GM12878 (cell line): Measurements from ENCODE around the gene ATP1A3.

Source experiments
- LARP7 ChIP-seq: fragments of 450-650 bp; IDR thresholded peaks from 2 replicates; pipeline ENCODE4 v1.6.1; 2017; ENCODE audit warnings: mild to moderate bottlenecking
- POLR2AphosphoS5 ChIP-seq: IDR thresholded peaks from 2 replicates; pipeline ENCODE4 v1.6.1; 2011; ENCODE audit warnings: mild to moderate bottlenecking, low read length, inconsistent platforms
- YY1 ChIP-seq: IDR thresholded peaks from 2 replicates; pipeline ENCODE4 v1.6.1; 2011; ENCODE audit warnings: low read depth, mild to moderate bottlenecking, low read length

DNA sequence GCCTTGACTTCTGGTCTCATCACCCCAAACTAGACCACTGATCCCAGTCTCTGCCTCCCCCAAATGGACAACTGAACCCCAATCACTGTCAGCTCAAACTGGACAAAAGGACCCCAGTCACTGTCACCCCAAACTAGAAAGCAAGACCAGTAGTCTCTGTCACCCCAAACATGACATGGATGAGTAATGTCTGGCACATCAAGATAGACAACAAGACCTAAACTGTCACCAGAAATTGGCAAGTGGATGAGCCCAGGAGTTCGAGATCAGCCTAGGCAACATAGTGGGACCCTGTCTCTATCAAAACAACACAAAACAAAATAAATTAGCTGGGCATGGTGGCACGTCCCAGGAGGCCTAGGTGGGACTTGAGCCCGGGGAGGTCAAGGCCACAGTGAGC lies 46.9 kb downstream of the ATP1A3 start:
- TF ChIP-seq POLR2AphosphoS5 (no peak), LARP7 (no peak), YY1 (no peak)
